Measurements from ENCODE around the gene C11orf86.

Gene C11orf86

DNA sequence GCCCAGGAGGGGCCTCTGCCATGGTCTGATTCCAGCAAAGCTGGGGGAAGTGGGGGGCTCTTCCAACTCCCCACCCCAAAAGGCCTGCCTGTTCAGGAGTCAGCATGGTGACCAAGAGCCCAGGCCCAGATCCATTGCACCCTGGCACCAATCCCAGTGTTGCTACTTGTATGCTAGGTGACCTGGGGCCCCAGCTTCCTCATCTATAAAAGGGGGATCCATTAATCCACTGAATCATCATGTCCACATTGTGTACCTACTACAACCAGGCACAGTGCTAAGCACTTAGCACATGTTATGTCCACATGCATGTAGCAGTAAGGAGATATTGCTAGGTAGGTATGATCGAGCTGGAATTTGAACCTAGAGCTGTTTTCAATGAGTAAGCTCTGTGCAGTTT lies 49.9 kb downstream of the C11orf86 start:
- DNase-seq (ENCODE audit: low read depth in 3 of 3): no peak

DNA sequence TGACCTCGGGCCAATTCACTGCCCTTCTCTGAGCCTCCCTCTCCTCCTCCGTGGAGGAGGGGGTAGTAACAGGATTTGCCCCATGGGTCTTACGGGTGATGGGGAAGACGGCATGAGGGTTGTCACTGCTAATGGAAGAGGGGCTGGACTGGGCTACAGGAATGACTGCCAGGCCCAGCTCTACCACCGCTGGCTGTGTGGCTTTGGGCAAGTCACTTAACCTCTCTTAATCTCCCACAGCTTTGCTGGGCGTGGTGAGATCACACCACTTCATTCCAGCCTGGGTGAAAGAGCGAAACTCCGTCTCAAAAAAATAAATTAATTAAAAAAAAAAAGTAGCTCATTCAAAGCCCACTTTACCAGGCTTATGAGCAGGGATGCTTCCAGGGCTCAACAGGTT lies 50.6 kb downstream of the C11orf86 start:
- no peak for DNase-seq (ENCODE audit: low read depth in 3 of 3)

Data from stimulated activated CD4-positive, alpha-beta T cell treated with anti-CD3 and anti-CD28 coated beads, TNF-alpha, amount 100 ng/mL, for 24 hours (primary cell).